ENCODE measurements around the gene KANSL1. TPM values are rescaled to one million over a fixed set of nuclear protein-coding genes. Genes with fewer than 3 reads are reported as not detected.
"Not testable (repeated sequence)": the region's sequence is repeated elsewhere in the genome, so short reads cannot be mapped to it uniquely, and the experiment has no call there.

KANSL1 gene
- total RNA-seq, 1 donor from 2014 or later: 94.5 TPM

DNA sequence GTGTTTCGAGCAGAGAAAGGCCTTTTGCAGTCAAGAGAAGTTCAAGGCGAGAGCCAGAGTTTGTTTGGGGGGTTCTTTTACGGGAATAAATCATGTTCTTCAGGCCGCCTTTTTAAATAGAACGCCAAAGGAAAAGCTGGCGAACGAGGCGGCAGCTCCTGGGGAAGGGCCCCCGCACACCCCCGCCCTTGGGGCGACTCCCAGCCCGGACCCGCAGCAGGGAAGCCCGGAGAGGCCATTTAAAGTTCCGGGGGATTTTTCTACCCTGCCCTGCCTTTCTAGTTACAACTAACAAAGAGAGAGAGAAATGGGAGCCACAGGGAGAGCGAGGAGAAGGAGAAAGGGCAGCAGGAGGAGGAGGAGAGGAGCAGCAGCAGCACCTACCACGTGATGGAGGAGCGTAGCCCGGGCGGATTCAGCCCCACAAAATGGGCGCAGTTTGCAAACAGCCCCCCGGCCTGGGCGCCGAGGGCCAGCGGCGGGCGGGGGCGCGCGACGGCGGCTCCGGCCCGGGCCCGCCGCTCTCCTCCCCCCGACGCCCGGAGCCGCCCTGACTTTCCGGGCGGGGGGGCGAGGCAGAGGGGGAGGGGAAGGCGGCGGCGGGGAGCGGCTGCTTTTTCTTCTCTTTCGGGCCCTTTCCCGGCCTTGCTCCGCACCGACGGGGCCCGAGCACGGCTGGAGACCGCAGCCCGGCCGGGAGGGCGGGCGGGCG is 634 bp downstream of the KANSL1 start:
- peak overlapping the region; percentile 95 to 98 (median 95) for H3K9ac ChIP-seq (ENCODE audit: low read depth in 1 of 3, low read length in 3 of 3)
- H3K36me3 ChIP-seq (ENCODE audit: control insufficient read depth in 3 of 3, insufficient read depth in 3 of 3, low read length in 3 of 3): peaks cover 0 to 2% (median 0%) of the 10 kb centered on the region in 3 donors
- peak overlapping the region; percentile 88 to 99 (median 95) for H3K4me3 ChIP-seq (ENCODE audit: low read length in 3 of 3)
- H3K27me3 ChIP-seq (ENCODE audit: control insufficient read depth in 3 of 3, insufficient read depth in 3 of 3, low read length in 3 of 3): no peaks in the 10 kb centered on the region
- H3K9me3 ChIP-seq (ENCODE audit: control insufficient read depth in 3 of 3, low read length in 3 of 3): no peaks in the 10 kb centered on the region
- H3K27ac ChIP-seq (ENCODE audit: low read depth, low read length): peak overlapping the region; percentile 96
- peaks cover 25 to 45% (median 41%) of the 10 kb centered on the region in 3 donors for H3K4me1 ChIP-seq (ENCODE audit: control insufficient read depth in 3 of 3, insufficient read depth in 3 of 3, low read length in 3 of 3)

DNA sequence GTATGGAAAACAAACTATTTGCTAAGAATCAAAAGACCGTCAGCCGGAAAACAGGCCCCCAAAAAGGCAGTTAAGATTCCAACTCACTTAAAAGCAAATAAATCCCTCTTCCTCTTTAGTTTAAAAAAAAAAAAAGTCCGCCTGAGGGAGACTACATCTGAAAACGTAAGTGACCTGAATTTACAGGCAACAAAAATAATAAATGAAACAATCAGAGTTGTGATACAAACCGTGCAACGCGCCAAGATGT is 1.1 kb downstream of the KANSL1 start:
- Histone ChIP-seq H3K27ac (ENCODE audit: low read depth, low read length) (peak overlapping the region; percentile 96), H3K4me3 (ENCODE audit: low read length in 3 of 3) (peak overlapping the region; percentile 88 to 99 (median 95)), H3K9ac (ENCODE audit: low read depth in 1 of 3, low read length in 3 of 3) (peak overlapping the region; percentile 95 to 98 (median 95)), H3K9me3 (ENCODE audit: control insufficient read depth in 3 of 3, low read length in 3 of 3) (no peaks in the 10 kb centered on the region), H3K27me3 (ENCODE audit: control insufficient read depth in 3 of 3, insufficient read depth in 3 of 3, low read length in 3 of 3) (no peaks in the 10 kb centered on the region), H3K4me1 (ENCODE audit: control insufficient read depth in 3 of 3, insufficient read depth in 3 of 3, low read length in 3 of 3) (peaks cover 25 to 50% (median 43%) of the 10 kb centered on the region in 3 donors), H3K36me3 (ENCODE audit: control insufficient read depth in 3 of 3, insufficient read depth in 3 of 3, low read length in 3 of 3) (peaks cover 0 to 2% (median 0%) of the 10 kb centered on the region in 3 donors)

DNA sequence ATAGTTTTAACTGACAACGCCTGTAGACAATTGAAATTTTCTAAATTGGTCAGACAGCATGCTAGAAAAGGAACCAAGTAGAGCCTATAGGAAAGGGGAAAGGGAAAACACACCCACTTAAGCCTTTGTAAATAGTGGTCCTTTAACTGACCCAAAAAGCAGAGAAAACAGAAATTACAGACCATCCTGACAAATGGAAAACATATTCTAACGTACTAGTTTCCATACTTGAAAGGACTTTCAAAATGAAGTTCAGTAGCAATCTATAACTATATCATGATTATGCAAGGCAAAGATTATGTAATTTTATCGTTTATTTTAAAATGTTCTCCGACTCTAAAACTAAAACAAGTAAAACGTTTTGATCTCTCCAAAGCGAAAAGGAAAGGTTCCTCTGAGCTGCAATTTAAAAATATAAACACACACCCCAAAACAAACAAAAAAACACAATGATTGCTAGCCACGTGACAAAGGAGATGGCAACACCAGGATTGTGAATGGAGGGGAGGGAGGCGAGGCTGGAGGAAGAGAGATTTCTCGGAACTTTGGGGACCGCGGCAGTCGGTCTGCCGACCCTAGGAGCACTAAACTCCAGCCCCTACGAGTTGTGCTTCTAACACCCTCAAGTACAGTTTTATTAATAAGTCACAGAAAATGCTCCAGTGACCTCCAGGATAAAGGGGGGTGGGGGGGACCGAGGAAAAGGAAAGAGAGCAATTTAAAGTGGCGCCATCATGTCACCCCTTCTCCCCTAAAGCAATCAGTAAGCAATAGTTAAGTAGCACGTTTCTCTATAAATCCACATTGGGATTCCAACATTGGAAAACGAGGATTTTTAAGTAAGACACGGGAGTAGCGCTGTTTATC is 1.7 kb downstream of the KANSL1 start:
- H3K4me1 ChIP-seq (ENCODE audit: control insufficient read depth in 3 of 3, insufficient read depth in 3 of 3, low read length in 3 of 3): peaks cover 27 to 56% (median 49%) of the 10 kb centered on the region in 3 donors
- peak overlapping the region; percentile 95 to 98 (median 95) for H3K9ac ChIP-seq (ENCODE audit: low read depth in 1 of 3, low read length in 3 of 3)
- H3K4me3 ChIP-seq (ENCODE audit: low read length in 3 of 3): peak overlapping the region; percentile 88 to 99 (median 95)
- H3K9me3 ChIP-seq (ENCODE audit: control insufficient read depth in 3 of 3, low read length in 3 of 3): no peaks in the 10 kb centered on the region
- H3K36me3 ChIP-seq (ENCODE audit: control insufficient read depth in 3 of 3, insufficient read depth in 3 of 3, low read length in 3 of 3): no peaks in the 10 kb centered on the region
- H3K27ac ChIP-seq (ENCODE audit: low read depth, low read length): peak overlapping the region; percentile 96
- no peaks in the 10 kb centered on the region for H3K27me3 ChIP-seq (ENCODE audit: control insufficient read depth in 3 of 3, insufficient read depth in 3 of 3, low read length in 3 of 3)

DNA sequence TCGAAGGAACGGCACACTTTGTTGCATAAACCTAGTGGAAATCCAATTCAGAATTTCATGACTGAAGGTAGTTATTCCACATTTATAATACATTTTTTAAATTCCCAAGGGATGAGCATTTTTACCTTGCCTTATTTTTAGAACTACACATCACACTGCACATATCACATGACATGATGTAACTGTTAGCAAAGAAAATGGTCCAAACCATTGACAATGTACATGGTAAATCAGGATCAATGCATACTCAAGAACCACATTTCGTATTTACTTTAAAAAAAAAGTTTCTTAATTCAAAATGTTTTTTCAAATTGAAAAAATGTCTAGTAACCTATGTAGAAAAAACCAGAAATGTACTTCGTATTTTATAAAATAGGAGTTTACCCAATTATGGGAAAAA is 2.5 kb downstream of the KANSL1 start:
- no peaks in the 10 kb centered on the region for H3K27me3 ChIP-seq (ENCODE audit: control insufficient read depth in 3 of 3, insufficient read depth in 3 of 3, low read length in 3 of 3)
- peak overlapping the region; percentile 95 to 98 (median 95) for H3K9ac ChIP-seq (ENCODE audit: low read depth in 1 of 3, low read length in 3 of 3)
- no peaks in the 10 kb centered on the region for H3K36me3 ChIP-seq (ENCODE audit: control insufficient read depth in 3 of 3, insufficient read depth in 3 of 3, low read length in 3 of 3)
- H3K9me3 ChIP-seq (ENCODE audit: control insufficient read depth in 3 of 3, low read length in 3 of 3): no peaks in the 10 kb centered on the region
- peaks cover 27 to 58% (median 51%) of the 10 kb centered on the region in 3 donors for H3K4me1 ChIP-seq (ENCODE audit: control insufficient read depth in 3 of 3, insufficient read depth in 3 of 3, low read length in 3 of 3)
- peak overlapping the region; percentile 96 for H3K27ac ChIP-seq (ENCODE audit: low read depth, low read length)
- H3K4me3 ChIP-seq (ENCODE audit: low read length in 3 of 3): peak overlapping the region; percentile 3 to 99 (median 95)

GRCh38 chr17:46186827-46187235 is 6.4 kb downstream of the KANSL1 start:
- H3K4me3 ChIP-seq (ENCODE audit: low read length in 3 of 3); H3K27ac ChIP-seq (ENCODE audit: low read depth, low read length); H3K9me3 ChIP-seq (ENCODE audit: control insufficient read depth in 3 of 3, low read length in 3 of 3); H3K27me3 ChIP-seq (ENCODE audit: control insufficient read depth in 3 of 3, insufficient read depth in 3 of 3, low read length in 3 of 3); H3K9ac ChIP-seq (ENCODE audit: low read depth in 1 of 3, low read length in 3 of 3); H3K36me3 ChIP-seq (ENCODE audit: control insufficient read depth in 3 of 3, insufficient read depth in 3 of 3, low read length in 3 of 3): not testable (repeated sequence)
- peaks cover 36 to 85% (median 63%) of the 10 kb centered on the region in 3 donors for H3K4me1 ChIP-seq (ENCODE audit: control insufficient read depth in 3 of 3, insufficient read depth in 3 of 3, low read length in 3 of 3)

DNA sequence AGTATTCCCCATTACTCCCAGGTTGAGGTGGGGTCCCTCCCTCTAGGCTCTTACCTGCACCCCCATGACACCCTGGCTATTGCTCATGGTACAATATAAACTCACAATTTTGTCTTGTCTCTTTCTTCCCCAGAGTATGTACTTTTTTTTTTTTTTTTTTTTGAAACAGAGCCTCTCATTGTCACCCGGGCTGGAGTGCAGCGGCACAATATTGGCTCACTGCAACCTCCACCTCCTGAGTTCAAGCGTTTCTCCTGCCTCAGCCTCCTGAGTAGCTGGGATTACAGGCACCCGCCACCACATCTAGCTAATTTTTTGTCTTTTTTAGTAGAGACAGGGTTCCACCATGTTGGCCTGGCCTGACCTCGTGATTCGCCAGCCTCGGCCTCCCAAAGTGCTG is 8.5 kb downstream of the KANSL1 start:
- Histone ChIP-seq H3K9ac (ENCODE audit: low read depth in 1 of 3, low read length in 3 of 3) (no peak overlapping the region), H3K4me1 (ENCODE audit: control insufficient read depth in 3 of 3, insufficient read depth in 3 of 3, low read length in 3 of 3) (peaks cover 29 to 71% (median 54%) of the 10 kb centered on the region in 3 donors), H3K36me3 (ENCODE audit: control insufficient read depth in 3 of 3, insufficient read depth in 3 of 3, low read length in 3 of 3) (no peaks in the 10 kb centered on the region), H3K27me3 (ENCODE audit: control insufficient read depth in 3 of 3, insufficient read depth in 3 of 3, low read length in 3 of 3) (no peaks in the 10 kb centered on the region), H3K27ac (ENCODE audit: low read depth, low read length) (no peak overlapping the region), H3K4me3 (ENCODE audit: low read length in 3 of 3) (no peak overlapping the region), H3K9me3 (ENCODE audit: control insufficient read depth in 3 of 3, low read length in 3 of 3) (no peaks in the 10 kb centered on the region)

- not testable (repeated sequence) for H3K9ac ChIP-seq (ENCODE audit: low read depth in 1 of 3, low read length in 3 of 3); H3K27ac ChIP-seq (ENCODE audit: low read depth, low read length); H3K9me3 ChIP-seq (ENCODE audit: control insufficient read depth in 3 of 3, low read length in 3 of 3); H3K36me3 ChIP-seq (ENCODE audit: control insufficient read depth in 3 of 3, insufficient read depth in 3 of 3, low read length in 3 of 3); H3K4me3 ChIP-seq (ENCODE audit: low read length in 3 of 3); H3K27me3 ChIP-seq (ENCODE audit: control insufficient read depth in 3 of 3, insufficient read depth in 3 of 3, low read length in 3 of 3)
- H3K4me1 ChIP-seq (ENCODE audit: control insufficient read depth in 3 of 3, insufficient read depth in 3 of 3, low read length in 3 of 3): peaks cover 32 to 72% (median 55%) of the 10 kb centered on the region in 3 donors
These were observed 9.8 kb downstream of the KANSL1 start for GRCh38 chr17:46183383-46183782.

DNA sequence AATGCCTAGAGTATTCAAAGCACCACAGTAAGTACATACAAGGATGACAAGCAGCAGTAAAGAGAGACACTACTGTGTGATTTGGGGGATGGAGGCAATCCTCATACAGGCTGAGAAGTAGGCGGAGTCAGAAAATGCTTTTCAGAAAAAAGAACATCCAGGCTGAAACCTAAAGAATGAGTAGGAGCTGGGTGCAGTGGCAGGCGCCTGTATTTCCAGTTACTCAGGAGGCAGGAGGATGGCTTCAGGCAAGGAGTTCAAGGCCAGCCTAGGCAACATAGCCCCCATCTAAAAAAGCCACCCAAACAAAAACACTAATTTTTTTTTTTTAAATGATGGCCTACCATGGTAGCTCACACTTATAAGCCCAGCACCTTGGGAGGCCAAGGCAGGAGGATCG is 10.3 kb downstream of the KANSL1 start:
- no peak overlapping the region for H3K27ac ChIP-seq (ENCODE audit: low read depth, low read length)
- no peaks in the 10 kb centered on the region for H3K9me3 ChIP-seq (ENCODE audit: control insufficient read depth in 3 of 3, low read length in 3 of 3)
- no peak overlapping the region for H3K4me3 ChIP-seq (ENCODE audit: low read length in 3 of 3)
- H3K36me3 ChIP-seq (ENCODE audit: control insufficient read depth in 3 of 3, insufficient read depth in 3 of 3, low read length in 3 of 3): no peaks in the 10 kb centered on the region
- H3K27me3 ChIP-seq (ENCODE audit: control insufficient read depth in 3 of 3, insufficient read depth in 3 of 3, low read length in 3 of 3): no peaks in the 10 kb centered on the region
- no peak overlapping the region for H3K9ac ChIP-seq (ENCODE audit: low read depth in 1 of 3, low read length in 3 of 3)
- H3K4me1 ChIP-seq (ENCODE audit: control insufficient read depth in 3 of 3, insufficient read depth in 3 of 3, low read length in 3 of 3): peaks cover 29 to 69% (median 54%) of the 10 kb centered on the region in 3 donors

GRCh38 chr17:46181940-46182339 is 11.3 kb downstream of the KANSL1 start:
- Histone ChIP-seq H3K9ac (ENCODE audit: low read depth in 1 of 3, low read length in 3 of 3) (no peak overlapping the region), H3K36me3 (ENCODE audit: control insufficient read depth in 3 of 3, insufficient read depth in 3 of 3, low read length in 3 of 3) (no peaks in the 10 kb centered on the region), H3K4me3 (ENCODE audit: low read length in 3 of 3) (no peak overlapping the region), H3K4me1 (ENCODE audit: control insufficient read depth in 3 of 3, insufficient read depth in 3 of 3, low read length in 3 of 3) (peaks cover 32 to 67% (median 48%) of the 10 kb centered on the region in 3 donors), H3K9me3 (ENCODE audit: control insufficient read depth in 3 of 3, low read length in 3 of 3) (no peaks in the 10 kb centered on the region), H3K27me3 (ENCODE audit: control insufficient read depth in 3 of 3, insufficient read depth in 3 of 3, low read length in 3 of 3) (no peaks in the 10 kb centered on the region), H3K27ac (ENCODE audit: low read depth, low read length) (no peak overlapping the region)

- not testable (repeated sequence) for H3K27ac ChIP-seq (ENCODE audit: low read depth, low read length); H3K4me3 ChIP-seq (ENCODE audit: low read length in 3 of 3); H3K9ac ChIP-seq (ENCODE audit: low read depth in 1 of 3, low read length in 3 of 3); H3K36me3 ChIP-seq (ENCODE audit: control insufficient read depth in 3 of 3, insufficient read depth in 3 of 3, low read length in 3 of 3); H3K9me3 ChIP-seq (ENCODE audit: control insufficient read depth in 3 of 3, low read length in 3 of 3); H3K27me3 ChIP-seq (ENCODE audit: control insufficient read depth in 3 of 3, insufficient read depth in 3 of 3, low read length in 3 of 3)
- H3K4me1 ChIP-seq (ENCODE audit: control insufficient read depth in 3 of 3, insufficient read depth in 3 of 3, low read length in 3 of 3): peaks cover 32 to 67% (median 44%) of the 10 kb centered on the region in 3 donors
These were observed 11.9 kb downstream of the KANSL1 start for GRCh38 chr17:46181316-46181715.

Measured in skeletal muscle tissue (tissue), 4 donors.